Activated CD8-positive, alpha-beta memory T cell treated with anti-CD3 and anti-CD28 coated beads for 36 hours (primary cell): ENCODE data around the gene HDAC9. TPM values are rescaled to one million over a fixed set of nuclear protein-coding genes. Genes with fewer than 3 reads are reported as not detected.

ENCODE experiments used
- CTCF ChIA-PET: fragments of 350-600 bp; sonication (Branson Sonifier 250); formaldehyde crosslinking; loops from one replicate; lab custom pipeline; 2021; ENCODE audit warnings: antibody characterized with exemption; lab: Charles Lee
- POLR2A ChIA-PET: fragments of 350-600 bp; sonication (Branson Sonifier 250); formaldehyde crosslinking; loops from one replicate; lab custom pipeline; 2021; ENCODE audit warnings: antibody characterized with exemption; lab: Charles Lee
- total RNA-seq, 2 experiments: library from RNA; stranded (reverse); gene quantifications; one replicate each; pipeline ENCODE4 v1.2.3, GENCODE V29; 2021

The HDAC9 gene
- total RNA-seq, 2 experiments from 2014 or later = 2.5 to 3.2 TPM

GRCh38 chr7:18548534-18548933 lies 53.0 kb downstream of the HDAC9 start:
- ChIA-PET CTCF (no interaction called here), POLR2A (no interaction called here)

GRCh38 chr7:18550574-18550973 lies 55.0 kb downstream of the HDAC9 start:
- ChIA-PET CTCF (no interaction called here), POLR2A (no interaction called here)

GRCh38 chr7:18552316-18552916 lies 56.9 kb downstream of the HDAC9 start:
- ChIA-PET POLR2A (no interaction called here), CTCF (no interaction called here)

GRCh38 chr7:18552943-18553604 lies 57.5 kb downstream of the HDAC9 start:
- ChIA-PET CTCF (no interaction called here), POLR2A (no interaction called here)

- CTCF ChIA-PET = no interaction called here
- POLR2A ChIA-PET = no interaction called here
These were observed 58.1 kb downstream of the HDAC9 start for GRCh38 chr7:18553605-18554003.

GRCh38 chr7:18555120-18555519 lies 59.6 kb downstream of the HDAC9 start:
- CTCF ChIA-PET = no interaction called here

GRCh38 chr7:18555968-18556367 lies 60.4 kb downstream of the HDAC9 start:
- CTCF ChIA-PET = no interaction called here
- POLR2A ChIA-PET = no interaction called here

More at GRCh38 chr7:18555120-18555519, 59.6 kb downstream of the HDAC9 start:
- POLR2A ChIA-PET = no interaction called here

- CTCF ChIA-PET = no interaction called here
- POLR2A ChIA-PET = no interaction called here
These were observed 63.0 kb downstream of the HDAC9 start for GRCh38 chr7:18558503-18558902.

- ChIA-PET CTCF (no interaction called here), POLR2A (no interaction called here)
These were observed 63.4 kb downstream of the HDAC9 start for GRCh38 chr7:18558910-18559309.

GRCh38 chr7:18559756-18560155 lies 64.2 kb downstream of the HDAC9 start:
- POLR2A ChIA-PET = no interaction called here
- CTCF ChIA-PET = no interaction called here

- ChIA-PET CTCF (no interaction called here), POLR2A (no interaction called here)
These were observed 69.2 kb downstream of the HDAC9 start for GRCh38 chr7:18564779-18565178.

- ChIA-PET CTCF (no interaction called here), POLR2A (no interaction called here)
These were observed 69.8 kb downstream of the HDAC9 start for GRCh38 chr7:18565337-18565736.

- POLR2A ChIA-PET = no interaction called here
- CTCF ChIA-PET = no interaction called here
These were observed 70.7 kb downstream of the HDAC9 start for GRCh38 chr7:18566205-18566604.

GRCh38 chr7:18566829-18567228 lies 71.3 kb downstream of the HDAC9 start:
- ChIA-PET CTCF (no interaction called here), POLR2A (no interaction called here)

GRCh38 chr7:18570441-18570840 lies 74.9 kb downstream of the HDAC9 start:
- ChIA-PET CTCF (no interaction called here), POLR2A (no interaction called here)

GRCh38 chr7:18570890-18571478 lies 75.4 kb downstream of the HDAC9 start:
- ChIA-PET POLR2A (no interaction called here), CTCF (no interaction called here)

GRCh38 chr7:18572154-18572553 lies 76.6 kb downstream of the HDAC9 start:
- CTCF ChIA-PET = no interaction called here
- POLR2A ChIA-PET = no interaction called here

GRCh38 chr7:18572885-18573284 lies 77.3 kb downstream of the HDAC9 start:
- POLR2A ChIA-PET = no interaction called here

GRCh38 chr7:18573410-18574234 lies 78.1 kb downstream of the HDAC9 start:
- ChIA-PET CTCF (no interaction called here), POLR2A (no interaction called here)

More at GRCh38 chr7:18572885-18573284, 77.3 kb downstream of the HDAC9 start:
- CTCF ChIA-PET = no interaction called here

GRCh38 chr7:18574235-18574540 lies 78.6 kb downstream of the HDAC9 start:
- ChIA-PET POLR2A (no interaction called here), CTCF (no interaction called here)
